ENCODE results near the gene RPL38. TPM values are rescaled to one million over a fixed set of nuclear protein-coding genes. Genes with fewer than 3 reads are reported as not detected.
A peak's percentile ranks its signal among the peaks of the same experiment; 100 is the strongest.

RPL38 gene
- total and polyA plus RNA-seq, 3 donors from 2014 or later, result 345 to 1,788 (median 563) TPM

GRCh38 chr17:74241431-74241830 lies 38.0 kb downstream of the RPL38 start:
- peaks cover 28% of the 10 kb centered on the region for H3K4me1 ChIP-seq
- no peaks in the 10 kb centered on the region for H3K27me3 ChIP-seq
- DNase-seq, result peak; percentile 65
- intact Hi-C loops (cut with DNase I; ENCODE audit: low total_unique reads), result no loop called here
- peak overlapping the region in 1 of 2 donors; percentile 39 for H3K27ac ChIP-seq
- H3K9me3 ChIP-seq, result no peaks in the 10 kb centered on the region
- WGBS, 2 donors, result 55% methylated on average over 10 of the region's 10 CpGs
- no peak overlapping the region for H3K4me3 ChIP-seq
- no peak for TF ChIP-seq POLR2A (IDR thresholded peaks at IDR 0.05)
- TF ChIP-seq, protein P1, sequence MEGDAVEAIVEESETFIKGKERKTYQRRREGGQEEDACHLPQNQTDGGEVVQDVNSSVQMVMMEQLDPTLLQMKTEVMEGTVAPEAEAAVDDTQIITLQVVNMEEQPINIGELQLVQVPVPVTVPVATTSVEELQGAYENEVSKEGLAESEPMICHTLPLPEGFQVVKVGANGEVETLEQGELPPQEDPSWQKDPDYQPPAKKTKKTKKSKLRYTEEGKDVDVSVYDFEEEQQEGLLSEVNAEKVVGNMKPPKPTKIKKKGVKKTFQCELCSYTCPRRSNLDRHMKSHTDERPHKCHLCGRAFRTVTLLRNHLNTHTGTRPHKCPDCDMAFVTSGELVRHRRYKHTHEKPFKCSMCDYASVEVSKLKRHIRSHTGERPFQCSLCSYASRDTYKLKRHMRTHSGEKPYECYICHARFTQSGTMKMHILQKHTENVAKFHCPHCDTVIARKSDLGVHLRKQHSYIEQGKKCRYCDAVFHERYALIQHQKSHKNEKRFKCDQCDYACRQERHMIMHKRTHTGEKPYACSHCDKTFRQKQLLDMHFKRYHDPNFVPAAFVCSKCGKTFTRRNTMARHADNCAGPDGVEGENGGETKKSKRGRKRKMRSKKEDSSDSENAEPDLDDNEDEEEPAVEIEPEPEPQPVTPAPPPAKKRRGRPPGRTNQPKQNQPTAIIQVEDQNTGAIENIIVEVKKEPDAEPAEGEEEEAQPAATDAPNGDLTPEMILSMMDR (IDR thresholded peaks at IDR 0.05), result no peak
- no peaks in the 10 kb centered on the region for H3K36me3 ChIP-seq (ENCODE audit: low read depth, missing control alignments)

DNA sequence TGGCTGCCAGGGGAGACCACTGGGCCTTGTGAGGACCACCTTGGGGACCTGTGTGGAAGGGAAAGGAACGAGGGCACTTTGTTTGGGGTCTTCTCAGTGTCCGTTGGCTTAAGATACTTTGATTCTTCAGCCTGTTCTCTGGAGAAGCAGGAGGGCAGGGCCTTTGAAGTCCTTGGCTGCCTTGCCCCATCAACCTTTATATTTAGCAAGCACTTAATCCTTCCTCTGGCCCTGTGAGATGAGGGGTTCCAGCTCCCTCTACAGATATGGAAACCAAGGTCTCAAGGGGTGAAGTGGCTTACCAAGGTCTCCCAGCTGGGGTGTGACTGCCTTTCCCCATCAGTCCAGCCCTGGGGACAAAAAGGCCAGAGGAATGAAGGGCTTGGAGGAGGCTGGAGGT lies 38.4 kb downstream of the RPL38 start:
- Histone ChIP-seq H3K4me3 (no peak overlapping the region), H3K4me1 (peaks cover 24% of the 10 kb centered on the region), H3K27me3 (no peaks in the 10 kb centered on the region), H3K27ac (peak overlapping the region in 1 of 2 donors; percentile 39), H3K36me3 (ENCODE audit: low read depth, missing control alignments) (no peaks in the 10 kb centered on the region), H3K9me3 (no peaks in the 10 kb centered on the region)
- intact Hi-C loops (cut with DNase I; ENCODE audit: low total_unique reads), result no loop called here
- DNase-seq, result no peak
- WGBS, 2 donors, result 87 to 92% methylated on average over 2 of the region's 2 CpGs
- TF ChIP-seq, protein P1 (IDR thresholded peaks at IDR 0.05), result no peak
- TF ChIP-seq POLR2A (IDR thresholded peaks at IDR 0.05), result no peak

GRCh38 chr17:74243013-74243755 lies 39.7 kb downstream of the RPL38 start:
- H3K27ac ChIP-seq, result no peak overlapping the region
- H3K4me1 ChIP-seq, result peaks cover 21% of the 10 kb centered on the region
- TF ChIP-seq, protein P1 (IDR thresholded peaks at IDR 0.05), result no peak
- no peak for TF ChIP-seq POLR2A (IDR thresholded peaks at IDR 0.05)
- H3K4me3 ChIP-seq, result no peak overlapping the region
- DNase-seq, result peak; percentile 74
- 58 to 64% methylated on average over 4 to 13 of the region's 13 CpGs for WGBS, 2 donors
- no peaks in the 10 kb centered on the region for H3K27me3 ChIP-seq
- no peaks in the 10 kb centered on the region for H3K9me3 ChIP-seq
- H3K36me3 ChIP-seq (ENCODE audit: low read depth, missing control alignments), result no peaks in the 10 kb centered on the region
- intact Hi-C loops (cut with DNase I; ENCODE audit: low total_unique reads), result no loop called here

- H3K27ac ChIP-seq, result no peak overlapping the region
- 80 to 96% methylated on average over 1 to 10 of the region's 10 CpGs for WGBS, 2 donors
- TF ChIP-seq, protein P1 (IDR thresholded peaks at IDR 0.05), result no peak
- TF ChIP-seq POLR2A (IDR thresholded peaks at IDR 0.05), result no peak
- no peak for DNase-seq
- no peaks in the 10 kb centered on the region for H3K27me3 ChIP-seq
- intact Hi-C loops (cut with DNase I; ENCODE audit: low total_unique reads), result no loop called here
- no peaks in the 10 kb centered on the region for H3K36me3 ChIP-seq (ENCODE audit: low read depth, missing control alignments)
- no peak overlapping the region for H3K4me3 ChIP-seq
- H3K4me1 ChIP-seq, result peaks cover 21% of the 10 kb centered on the region
- no peaks in the 10 kb centered on the region for H3K9me3 ChIP-seq
These were observed 40.6 kb downstream of the RPL38 start for GRCh38 chr17:74244128-74244527.

- intact Hi-C loops (cut with DNase I; ENCODE audit: low total_unique reads), result no loop called here
- DNase-seq, result no peak
- Histone ChIP-seq H3K27ac (no peak overlapping the region), H3K9me3 (no peaks in the 10 kb centered on the region), H3K36me3 (ENCODE audit: low read depth, missing control alignments) (no peaks in the 10 kb centered on the region), H3K4me3 (no peak overlapping the region), H3K27me3 (no peaks in the 10 kb centered on the region), H3K4me1 (peaks cover 21% of the 10 kb centered on the region)
- TF ChIP-seq, protein P1 (IDR thresholded peaks at IDR 0.05), result no peak
- TF ChIP-seq POLR2A (IDR thresholded peaks at IDR 0.05), result no peak
- WGBS, 2 donors, result 76 to 90% methylated on average over 6 of the region's 6 CpGs
These were observed 41.1 kb downstream of the RPL38 start for GRCh38 chr17:74244548-74244947.

Data from testis (tissue), 3 donors.